ENCODE data around the gene STAT3.

GRCh38 chr17:42313773-42314566 lies 74.3 kb downstream of the STAT3 start:
- no peak for TF ChIP-seq CTCF (IDR thresholded peaks at IDR 0.05 in 2 of 3, conservative IDR thresholded peaks at IDR 0.05 in 1 of 3; ENCODE audit: borderline replicate concordance in 1 of 3, insufficient read depth in 1 of 3, low read depth in 2 of 3, low read length in 2 of 3)
- TF ChIP-seq MAX (IDR thresholded peaks at IDR 0.05) = no peak
- TF ChIP-seq POLR2A (IDR thresholded peaks at IDR 0.05; ENCODE audit: borderline replicate concordance, extremely low read depth, insufficient read depth, insufficient read length) = no peak
- no peak for TF ChIP-seq RAD21 (IDR thresholded peaks at IDR 0.05; ENCODE audit: low read depth)
- TF ChIP-seq POLR2AphosphoS5 (IDR thresholded peaks at IDR 0.05; ENCODE audit: low read depth, low read length) = no peak
- no peak for TF ChIP-seq SP1 (IDR thresholded peaks at IDR 0.05; ENCODE audit: low read depth)
- no peak for TF ChIP-seq ZNF274 (IDR thresholded peaks at IDR 0.05; ENCODE audit: low read depth, low read length)
- no peak for TF ChIP-seq SIN3A (IDR thresholded peaks at IDR 0.05; ENCODE audit: low read depth)
- no peak for TF ChIP-seq YY1 (IDR thresholded peaks at IDR 0.05; ENCODE audit: extremely low read depth, insufficient replicate concordance, low read depth, low read length)
- no peak for TF ChIP-seq CEBPB (IDR thresholded peaks at IDR 0.05; ENCODE audit: low read depth)
- TF ChIP-seq ZFX (IDR thresholded peaks at IDR 0.05) = no peak
